Omental fat pad (tissue), 4 donors: Measurements from ENCODE around the gene ZNF273. TPM values are rescaled to one million over a fixed set of nuclear protein-coding genes. Genes with fewer than 3 reads are reported as not detected.

Source experiments
- ATAC-seq: fragments of 150-250 bp; one replicate; pipeline ENCODE4 v1.9.1; 2016; ENCODE audit warnings: mild to moderate bottlenecking, moderate library complexity; ENCODE audit not compliant: low FRiP score
- DNase-seq: peaks from one replicate; pipeline ENCODE4 v3.0.0-alpha.2; 2019; ENCODE audit warnings: low spot score
- total RNA-seq, 4 donors: library from RNA; depleted of rRNA; stranded (reverse); fragments of >200 nt; gene quantifications; one replicate each; pipeline ENCODE4 v1.1.0, GENCODE V29; 2016
- TF ChIP-seq, protein P1 (sequence below), 3 donors: fragments of 450-650 bp; IDR thresholded peaks; one replicate each; pipeline ENCODE4 v1.5.1; 2016 to 2017; ENCODE audit warnings: antibody characterized with exemption in 3 of 3, mild to moderate bottlenecking in 3 of 3, moderate library complexity in 2 of 3

ZNF273 gene
- total RNA-seq, 4 donors from 2014 or later, result 2.4 to 12.9 (median 5.8) TPM

DNA sequence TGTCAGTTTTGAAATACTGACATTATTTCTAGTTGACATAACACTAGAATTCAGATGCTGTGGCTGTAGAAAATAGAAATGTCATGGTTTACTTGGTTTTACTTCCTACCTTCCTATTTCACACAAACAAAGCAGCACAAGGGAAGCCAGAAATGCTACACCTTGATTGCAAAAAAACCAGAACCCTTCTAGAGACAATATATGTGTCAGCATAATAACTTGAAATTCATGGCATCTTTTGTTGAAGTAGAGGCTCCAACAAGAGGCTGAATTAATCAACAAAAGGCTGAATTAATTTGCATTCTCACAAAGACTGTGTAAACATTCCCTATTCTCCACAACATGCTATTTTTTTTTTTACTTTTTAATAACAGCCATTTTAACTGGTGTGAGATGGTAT lies 62.5 kb downstream of the ZNF273 start:
- DNase-seq (no peak), ATAC-seq (no peak)
- TF ChIP-seq, protein P1, sequence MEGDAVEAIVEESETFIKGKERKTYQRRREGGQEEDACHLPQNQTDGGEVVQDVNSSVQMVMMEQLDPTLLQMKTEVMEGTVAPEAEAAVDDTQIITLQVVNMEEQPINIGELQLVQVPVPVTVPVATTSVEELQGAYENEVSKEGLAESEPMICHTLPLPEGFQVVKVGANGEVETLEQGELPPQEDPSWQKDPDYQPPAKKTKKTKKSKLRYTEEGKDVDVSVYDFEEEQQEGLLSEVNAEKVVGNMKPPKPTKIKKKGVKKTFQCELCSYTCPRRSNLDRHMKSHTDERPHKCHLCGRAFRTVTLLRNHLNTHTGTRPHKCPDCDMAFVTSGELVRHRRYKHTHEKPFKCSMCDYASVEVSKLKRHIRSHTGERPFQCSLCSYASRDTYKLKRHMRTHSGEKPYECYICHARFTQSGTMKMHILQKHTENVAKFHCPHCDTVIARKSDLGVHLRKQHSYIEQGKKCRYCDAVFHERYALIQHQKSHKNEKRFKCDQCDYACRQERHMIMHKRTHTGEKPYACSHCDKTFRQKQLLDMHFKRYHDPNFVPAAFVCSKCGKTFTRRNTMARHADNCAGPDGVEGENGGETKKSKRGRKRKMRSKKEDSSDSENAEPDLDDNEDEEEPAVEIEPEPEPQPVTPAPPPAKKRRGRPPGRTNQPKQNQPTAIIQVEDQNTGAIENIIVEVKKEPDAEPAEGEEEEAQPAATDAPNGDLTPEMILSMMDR (IDR thresholded peaks at IDR 0.05), result no peak

DNA sequence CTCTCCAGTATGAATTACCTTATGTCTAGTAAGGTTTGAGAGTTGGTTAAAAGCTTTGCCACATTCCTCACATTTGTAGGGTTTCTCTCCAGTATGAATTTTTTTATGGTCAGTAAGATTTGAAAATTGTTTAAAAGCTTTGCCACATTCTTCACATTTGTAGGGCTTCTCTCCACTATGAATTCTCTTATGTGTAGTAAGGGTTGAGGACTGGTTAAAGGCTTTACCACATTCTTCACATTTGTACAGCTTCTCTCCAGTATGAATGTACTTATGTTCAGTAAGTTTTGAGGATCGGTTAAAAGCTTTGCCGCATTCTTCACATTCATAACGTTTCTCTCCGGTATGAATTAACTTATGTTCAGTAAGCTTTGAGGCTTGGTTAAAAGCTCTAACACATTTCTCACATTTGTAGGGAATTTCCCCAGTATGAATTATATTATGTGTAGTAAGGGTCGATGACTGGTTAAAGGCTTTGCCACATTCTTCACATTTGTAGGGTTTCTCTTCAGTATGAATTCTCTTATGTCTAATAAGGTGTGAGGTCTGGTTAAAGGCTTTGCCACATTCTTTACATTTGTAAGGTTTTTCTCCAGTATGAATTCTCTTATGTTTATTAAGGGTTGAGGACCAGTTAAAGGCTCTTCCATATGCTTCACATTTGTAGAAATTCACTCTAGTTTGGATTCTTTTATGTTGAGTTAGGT lies 75.6 kb downstream of the ZNF273 start:
- DNase-seq (no peak), ATAC-seq (no peak)
- TF ChIP-seq, protein P1 (IDR thresholded peaks at IDR 0.05), result no peak

Other genes starting within 250 kb of the ZNF273 start
- gene ZNF107, start 237.1 kb upstream of the ZNF273 start, total RNA-seq, result 10 to 100 TPM in 1 of 4 donors, 1 to 10 TPM in 3; 2.2 to 12.9 (median 3.7) TPM
- gene ZNF138, start 108.8 kb upstream of the ZNF273 start, total RNA-seq, result 10 to 100 TPM in 1 of 4 donors, 1 to 10 TPM in 3; 4.1 to 13.9 (median 7.8) TPM
- gene ZNF117, start 87.8 kb downstream of the ZNF273 start, total RNA-seq, result 10 to 100 TPM; 16.3 to 47.3 (median 29.0) TPM
- gene ERV3-1, start 103.4 kb downstream of the ZNF273 start, total RNA-seq, result 10 to 100 TPM; 26.3 to 85.8 (median 46.0) TPM